WTC11 (cell line): ENCODE data around the gene ZBTB8B.

Experiments used
- TF ChIP-seq, protein P1 (sequence below): sonication (generic); formaldehyde crosslinking; IDR thresholded peaks from 2 replicates; pipeline ENCODE4 v1.8.0; 2022; ENCODE audit warnings: mild to moderate bottlenecking, missing genetic modification reagents
- TF ChIP-seq, protein P2 (sequence below): fragments of 200-600 bp; IDR thresholded peaks from 2 replicates; pipeline ENCODE4 v1.8.0; 2022; ENCODE audit warnings: antibody characterized with exemption

DNA sequence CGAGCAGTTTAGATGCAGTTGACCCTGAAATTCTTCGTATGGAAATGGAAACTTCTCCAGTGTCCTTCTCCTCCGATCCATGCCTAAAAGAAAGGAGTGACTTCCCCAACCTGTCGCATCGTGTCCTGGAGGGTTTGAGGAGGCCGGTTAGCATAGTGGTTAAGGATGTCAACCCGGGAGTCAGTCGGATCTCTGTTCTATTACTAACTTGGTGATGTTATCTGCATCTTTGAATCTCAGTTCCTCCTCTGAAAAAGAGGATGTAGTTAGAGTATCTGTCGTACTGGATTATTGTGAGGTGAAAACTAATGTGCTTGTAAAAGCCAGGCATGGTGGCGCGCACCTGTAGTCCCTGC is 684 bp downstream of the ZBTB8B start:
- TF ChIP-seq, protein P1, sequence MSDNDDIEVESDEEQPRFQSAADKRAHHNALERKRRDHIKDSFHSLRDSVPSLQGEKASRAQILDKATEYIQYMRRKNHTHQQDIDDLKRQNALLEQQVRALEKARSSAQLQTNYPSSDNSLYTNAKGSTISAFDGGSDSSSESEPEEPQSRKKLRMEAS = no peak
- TF ChIP-seq, protein P2, sequence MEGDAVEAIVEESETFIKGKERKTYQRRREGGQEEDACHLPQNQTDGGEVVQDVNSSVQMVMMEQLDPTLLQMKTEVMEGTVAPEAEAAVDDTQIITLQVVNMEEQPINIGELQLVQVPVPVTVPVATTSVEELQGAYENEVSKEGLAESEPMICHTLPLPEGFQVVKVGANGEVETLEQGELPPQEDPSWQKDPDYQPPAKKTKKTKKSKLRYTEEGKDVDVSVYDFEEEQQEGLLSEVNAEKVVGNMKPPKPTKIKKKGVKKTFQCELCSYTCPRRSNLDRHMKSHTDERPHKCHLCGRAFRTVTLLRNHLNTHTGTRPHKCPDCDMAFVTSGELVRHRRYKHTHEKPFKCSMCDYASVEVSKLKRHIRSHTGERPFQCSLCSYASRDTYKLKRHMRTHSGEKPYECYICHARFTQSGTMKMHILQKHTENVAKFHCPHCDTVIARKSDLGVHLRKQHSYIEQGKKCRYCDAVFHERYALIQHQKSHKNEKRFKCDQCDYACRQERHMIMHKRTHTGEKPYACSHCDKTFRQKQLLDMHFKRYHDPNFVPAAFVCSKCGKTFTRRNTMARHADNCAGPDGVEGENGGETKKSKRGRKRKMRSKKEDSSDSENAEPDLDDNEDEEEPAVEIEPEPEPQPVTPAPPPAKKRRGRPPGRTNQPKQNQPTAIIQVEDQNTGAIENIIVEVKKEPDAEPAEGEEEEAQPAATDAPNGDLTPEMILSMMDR = no peak
